H1 (cell line): Measurements from ENCODE around the gene FOXN1. TPM values are rescaled to one million over a fixed set of nuclear protein-coding genes. Genes with fewer than 3 reads are reported as not detected.

Experiments used
- BCL11A ChIP-seq, 2 experiments: IDR thresholded peaks; one replicate each; pipeline ENCODE4 v1.6.1; 2011; ENCODE audit warnings: low read depth in 2 of 2, low read length in 2 of 2, mild to moderate bottlenecking in 2 of 2
- CREB1 ChIP-seq: IDR thresholded peaks from 2 replicates; pipeline ENCODE4 v1.6.1; 2012; ENCODE audit warnings: inconsistent platforms
- HDAC2 ChIP-seq, 2 experiments: fragments of 300-600 bp in 1 of 2; sonication (generic) in 1 of 2; IDR thresholded peaks; 2 replicates each; pipeline ENCODE4 v1.6.1; 2011 to 2012; ENCODE audit warnings: low read depth in 2 of 2, low read length in 2 of 2, mild to moderate bottlenecking in 2 of 2, moderate library complexity in 2 of 2, borderline replicate concordance in 1 of 2, inconsistent platforms in 1 of 2
- KDM4A ChIP-seq: IDR thresholded peaks from one replicate; pipeline ENCODE4 v1.7.1; 2012; ENCODE audit warnings: low read depth, mild to moderate bottlenecking, moderate library complexity, low read length, inconsistent platforms; ENCODE audit not compliant: severe bottlenecking
- NRF1 ChIP-seq: IDR thresholded peaks from 2 replicates; pipeline ENCODE4 v1.6.1; 2011; ENCODE audit warnings: mild to moderate bottlenecking, low read depth, low read length, improper control_type of control experiment
- RBBP5 ChIP-seq: IDR thresholded peaks from 2 replicates; pipeline ENCODE4 v1.7.1; 2012; ENCODE audit warnings: low read depth, mild to moderate bottlenecking, inconsistent platforms, low read length, moderate library complexity, borderline replicate concordance
- polyA plus RNA-seq, 7 experiments: library from polyadenylated mRNA; depleted of rRNA in 3 of 7; stranded (reverse) in 5 of 7; unstranded in 2 of 7; fragments of >200 nt in 5 of 7; fragments of 200-250 nt in 2 of 7; gene quantifications; 1 replicate in 5 of 7; 2 replicates in 1 of 7; 4 replicates in 1 of 7; pipeline versions ENCODE4 v1.2.1 to v1.2.3, GENCODE V29; 2011 to 2013; ENCODE audit warnings: missing spikeins in 2 of 7, mixed read lengths in 2 of 7
- total RNA-seq: library from RNA; stranded (reverse); fragmentation: NEBNext Ultra II Directional; extraction: Animal tissue kit (Norgen Biotek cat#: 25700); gene quantifications from 2 replicates; pipeline ENCODE4 v1.2.1, GENCODE V29; 2021

The FOXN1 gene
- total and polyA plus RNA-seq, 2 of the 8 experiments (the other 6 are each of a cell fraction or from before 2014, with no cell fraction given) = not detected

DNA sequence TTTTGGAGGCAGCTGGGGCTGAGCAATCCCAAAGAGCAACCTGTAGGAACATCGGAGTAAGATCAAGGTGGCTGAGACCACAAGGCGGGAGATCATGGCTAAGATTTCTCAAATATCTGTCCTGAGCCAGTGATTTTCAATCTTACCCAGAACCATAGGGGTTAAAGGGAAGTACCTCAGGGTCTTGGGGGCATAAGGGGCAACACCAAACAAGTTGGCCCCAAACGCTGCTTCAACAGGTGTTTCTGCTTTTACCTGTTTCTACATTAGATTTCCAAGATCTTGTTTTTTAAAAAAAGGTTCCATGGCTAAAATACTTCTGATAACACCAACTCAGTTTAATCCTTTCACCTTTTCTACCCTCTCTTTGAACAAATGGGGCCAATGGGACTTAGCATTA, 48.9 kb downstream of the FOXN1 start (continued):
- TF ChIP-seq RBBP5 (no peak), NRF1 (no peak), BCL11A (IDR thresholded peaks at IDR 0.05; ENCODE audit: low read depth in 2 of 2, low read length in 2 of 2) (no peak), KDM4A (no peak), CREB1 (no peak), HDAC2 (IDR thresholded peaks at IDR 0.05; ENCODE audit: borderline replicate concordance in 1 of 2, low read depth in 2 of 2, low read length in 2 of 2) (no peak)
